ENCODE measurements around the gene ACSM4. TPM values are rescaled to one million over a fixed set of nuclear protein-coding genes. Genes with fewer than 3 reads are reported as not detected.

ACSM4 gene
- polyA plus RNA-seq, 1 of the 3 experiments (the other 2 are of a cell fraction), result not detected

DNA sequence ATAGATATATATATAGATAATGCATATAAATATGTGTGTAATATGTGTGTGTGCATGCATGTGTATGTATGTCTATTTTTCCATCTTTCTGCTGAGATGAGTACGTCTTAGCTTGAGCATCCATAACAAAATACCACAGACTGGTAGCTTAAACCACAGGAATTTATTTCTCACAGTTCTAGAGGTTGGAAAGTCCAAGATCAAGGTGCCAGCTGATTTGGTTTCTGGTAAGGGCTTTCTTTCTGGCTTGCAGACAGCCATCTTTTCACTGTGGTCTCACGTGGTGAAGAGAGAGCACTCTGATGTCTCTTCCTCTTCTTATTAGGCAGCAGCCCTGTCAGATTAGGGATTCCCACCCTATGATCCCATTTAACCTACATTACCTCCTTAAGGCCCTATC lies 47.3 kb downstream of the ACSM4 start:
- H2AFZ ChIP-seq (ENCODE audit: low read depth), result no peak overlapping the region
- H3K36me3 ChIP-seq (replicated peaks in 1 of 2; ENCODE audit: control insufficient read depth in 1 of 2, insufficient read depth in 2 of 2, low read length in 1 of 2), result no peaks in the 10 kb centered on the region
- no peaks in the 10 kb centered on the region for H3K79me2 ChIP-seq (ENCODE audit: insufficient read depth)
- no peaks in the 10 kb centered on the region for H4K20me1 ChIP-seq (ENCODE audit: insufficient read depth)
- ChIA-PET CTCF (no interaction called here), POLR2A (no interaction called here)
- no peaks in the 10 kb centered on the region for H3F3A ChIP-seq (replicated peaks; ENCODE audit: insufficient read depth)
- 12% methylated on average over 2 of the region's 2 CpGs for WGBS (ENCODE audit: low lambda C conversion rate)
- H3K9me2 ChIP-seq, result no peaks in the 10 kb centered on the region
- H3K27ac ChIP-seq (ENCODE audit: low read depth in 2 of 2, low read length in 1 of 2), result no peak overlapping the region
- no peaks in the 10 kb centered on the region for H3K9me3 ChIP-seq
- no peaks in the 10 kb centered on the region for H3K27me3 ChIP-seq (ENCODE audit: insufficient read depth)
- H3K9ac ChIP-seq, result no peak overlapping the region
- TF ChIP-seq, protein P1, sequence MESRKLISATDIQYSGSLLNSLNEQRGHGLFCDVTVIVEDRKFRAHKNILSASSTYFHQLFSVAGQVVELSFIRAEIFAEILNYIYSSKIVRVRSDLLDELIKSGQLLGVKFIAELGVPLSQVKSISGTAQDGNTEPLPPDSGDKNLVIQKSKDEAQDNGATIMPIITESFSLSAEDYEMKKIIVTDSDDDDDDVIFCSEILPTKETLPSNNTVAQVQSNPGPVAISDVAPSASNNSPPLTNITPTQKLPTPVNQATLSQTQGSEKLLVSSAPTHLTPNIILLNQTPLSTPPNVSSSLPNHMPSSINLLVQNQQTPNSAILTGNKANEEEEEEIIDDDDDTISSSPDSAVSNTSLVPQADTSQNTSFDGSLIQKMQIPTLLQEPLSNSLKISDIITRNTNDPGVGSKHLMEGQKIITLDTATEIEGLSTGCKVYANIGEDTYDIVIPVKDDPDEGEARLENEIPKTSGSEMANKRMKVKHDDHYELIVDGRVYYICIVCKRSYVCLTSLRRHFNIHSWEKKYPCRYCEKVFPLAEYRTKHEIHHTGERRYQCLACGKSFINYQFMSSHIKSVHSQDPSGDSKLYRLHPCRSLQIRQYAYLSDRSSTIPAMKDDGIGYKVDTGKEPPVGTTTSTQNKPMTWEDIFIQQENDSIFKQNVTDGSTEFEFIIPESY (IDR thresholded peaks at IDR 0.05; ENCODE audit: borderline replicate concordance, low read depth), result no peak
- TF ChIP-seq NRF1 (IDR thresholded peaks at IDR 0.05; ENCODE audit: low read depth, low read length) (no peak), FOXM1 (IDR thresholded peaks at IDR 0.05; ENCODE audit: low read depth) (no peak), YY1 (IDR thresholded peaks at IDR 0.05; ENCODE audit: low read depth) (no peak), CHD2 (IDR thresholded peaks at IDR 0.05; ENCODE audit: low read length, partially characterized antibody) (no peak), SMC3 (IDR thresholded peaks at IDR 0.05; ENCODE audit: low read depth, low read length) (no peak), MEF2A (IDR thresholded peaks at IDR 0.05; ENCODE audit: borderline replicate concordance, low read depth) (no peak), NFIC (IDR thresholded peaks at IDR 0.05; ENCODE audit: borderline replicate concordance) (no peak), EZH2phosphoT487 (IDR thresholded peaks at IDR 0.05; ENCODE audit: borderline replicate concordance, low read depth) (no peak), TCF12 (IDR thresholded peaks at IDR 0.05) (no peak)
- TF ChIP-seq, protein P2, sequence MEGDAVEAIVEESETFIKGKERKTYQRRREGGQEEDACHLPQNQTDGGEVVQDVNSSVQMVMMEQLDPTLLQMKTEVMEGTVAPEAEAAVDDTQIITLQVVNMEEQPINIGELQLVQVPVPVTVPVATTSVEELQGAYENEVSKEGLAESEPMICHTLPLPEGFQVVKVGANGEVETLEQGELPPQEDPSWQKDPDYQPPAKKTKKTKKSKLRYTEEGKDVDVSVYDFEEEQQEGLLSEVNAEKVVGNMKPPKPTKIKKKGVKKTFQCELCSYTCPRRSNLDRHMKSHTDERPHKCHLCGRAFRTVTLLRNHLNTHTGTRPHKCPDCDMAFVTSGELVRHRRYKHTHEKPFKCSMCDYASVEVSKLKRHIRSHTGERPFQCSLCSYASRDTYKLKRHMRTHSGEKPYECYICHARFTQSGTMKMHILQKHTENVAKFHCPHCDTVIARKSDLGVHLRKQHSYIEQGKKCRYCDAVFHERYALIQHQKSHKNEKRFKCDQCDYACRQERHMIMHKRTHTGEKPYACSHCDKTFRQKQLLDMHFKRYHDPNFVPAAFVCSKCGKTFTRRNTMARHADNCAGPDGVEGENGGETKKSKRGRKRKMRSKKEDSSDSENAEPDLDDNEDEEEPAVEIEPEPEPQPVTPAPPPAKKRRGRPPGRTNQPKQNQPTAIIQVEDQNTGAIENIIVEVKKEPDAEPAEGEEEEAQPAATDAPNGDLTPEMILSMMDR (IDR thresholded peaks at IDR 0.05), result no peak
- 0 out of 4 replicates have a peak, but pooled peaks cover 0 to 4% of the 10 kb centered on the region in 2 experiments for H3K4me1 ChIP-seq (ENCODE audit: control insufficient read depth in 1 of 2, insufficient read depth in 2 of 2, low read depth in 1 of 2, low read length in 1 of 2)
- DNase-seq, result no peak
- H3K4me3 ChIP-seq (ENCODE audit: low read depth in 2 of 2, low read length in 1 of 2), result no peak overlapping the region
- no peak overlapping the region for H3K4me2 ChIP-seq

DNA sequence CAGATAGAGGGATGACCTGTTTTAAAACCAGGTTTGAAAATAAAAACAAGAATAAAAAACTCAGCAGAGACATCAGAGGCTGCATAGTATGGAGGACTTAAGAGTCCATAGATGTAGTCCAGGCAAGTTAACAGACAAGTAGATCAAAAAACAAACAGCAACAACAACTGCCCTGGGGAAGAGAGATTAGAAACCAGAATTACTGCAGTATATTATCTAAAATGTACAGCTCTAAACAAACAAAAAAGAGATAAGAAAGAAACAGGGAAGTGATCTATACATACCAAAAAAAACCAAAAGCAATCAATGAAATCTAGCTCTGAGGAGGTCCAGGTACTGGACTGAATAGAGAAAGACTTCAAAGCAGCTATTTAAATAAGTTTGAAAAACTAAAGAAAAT lies 48.8 kb downstream of the ACSM4 start:
- Histone ChIP-seq H3K9me3 (no peaks in the 10 kb centered on the region), H3K9me2 (no peaks in the 10 kb centered on the region), H3K4me2 (no peak overlapping the region), H3K27me3 (ENCODE audit: insufficient read depth) (no peaks in the 10 kb centered on the region), H2AFZ (ENCODE audit: low read depth) (no peak overlapping the region), H3K79me2 (ENCODE audit: insufficient read depth) (no peaks in the 10 kb centered on the region), H3K4me1 (ENCODE audit: control insufficient read depth in 1 of 2, insufficient read depth in 2 of 2, low read depth in 1 of 2, low read length in 1 of 2) (0 out of 4 replicates have a peak, but pooled peaks cover 0 to 4% of the 10 kb centered on the region in 2 experiments), H4K20me1 (ENCODE audit: insufficient read depth) (no peaks in the 10 kb centered on the region), H3K27ac (ENCODE audit: low read depth in 2 of 2, low read length in 1 of 2) (no peak overlapping the region), H3K36me3 (replicated peaks in 1 of 2; ENCODE audit: control insufficient read depth in 1 of 2, insufficient read depth in 2 of 2, low read length in 1 of 2) (no peaks in the 10 kb centered on the region), H3K4me3 (ENCODE audit: low read depth in 2 of 2, low read length in 1 of 2) (no peak overlapping the region), H3F3A (replicated peaks; ENCODE audit: insufficient read depth) (no peaks in the 10 kb centered on the region), H3K9ac (no peak overlapping the region)
- TF ChIP-seq FOSL2 (IDR thresholded peaks at IDR 0.05; ENCODE audit: borderline replicate concordance, low read depth), result no peak
- TF ChIP-seq SMC3 (IDR thresholded peaks at IDR 0.05; ENCODE audit: low read depth, low read length), result no peak
- no peak for TF ChIP-seq ELF1 (IDR thresholded peaks at IDR 0.05)
- no peak for TF ChIP-seq GATA2 (CRISPR knock-in tag; IDR thresholded peaks at IDR 0.05)
- TF ChIP-seq SIN3A (IDR thresholded peaks at IDR 0.05; ENCODE audit: borderline replicate concordance, low read depth, low read length), result no peak
- no peak for TF ChIP-seq POLR2AphosphoS5 (IDR thresholded peaks at IDR 0.05; ENCODE audit: low read depth, low read length)
- TF ChIP-seq EP300 (IDR thresholded peaks at IDR 0.05; ENCODE audit: borderline replicate concordance in 1 of 2, low read depth in 1 of 2, low read length in 1 of 2), result no peak
- POLR2A ChIA-PET, result no interaction called here
- CTCF ChIA-PET, result interaction anchor here (0.6 to 1.4 kb wide), 3 partner anchors 21 to 141 kb away, joined by 3 read pairs; no protein-coding TSS in a partner anchor
- no peak for DNase-seq

Data from SK-N-SH (cell line).